Nephron (organoid): ENCODE measurements around the gene NRM.

Source experiments
- H3K27ac Mint-ChIP-seq, 3 experiments: 2 replicates each; pipeline ENCODE4 v1.8.0; 2020; ENCODE audit warnings: mixed read lengths in 3 of 3, mild to moderate bottlenecking in 2 of 3, moderate library complexity in 1 of 3
- H3K27me3 Mint-ChIP-seq: 2 replicates; pipeline ENCODE4 v1.8.0; 2021; ENCODE audit warnings: low read depth, mild to moderate bottlenecking, moderate library complexity, mixed read lengths
- H3K36me3 Mint-ChIP-seq: 2 replicates; pipeline ENCODE4 v1.8.0; 2020; ENCODE audit warnings: low read depth, mixed read lengths
- H3K4me1 Mint-ChIP-seq: 2 replicates; pipeline ENCODE4 v1.8.0; 2020; ENCODE audit warnings: mixed read lengths
- H3K4me3 Mint-ChIP-seq, 3 experiments: 2 replicates each; pipeline ENCODE4 v1.8.0; 2020; ENCODE audit warnings: mild to moderate bottlenecking in 3 of 3, mixed read lengths in 3 of 3, moderate library complexity in 2 of 3
- H3K9me3 Mint-ChIP-seq: 2 replicates; pipeline ENCODE4 v1.8.0; 2020; ENCODE audit warnings: mixed read lengths
- CTCF ChIP-seq, 3 experiments: fragments of 200-600 bp; sonication (generic); IDR thresholded peaks; one replicate each; pipeline ENCODE4 v1.5.0; 2021; ENCODE audit warnings: antibody characterized with exemption in 3 of 3; ENCODE audit not compliant: unreplicated experiment in 3 of 3

NRM gene

GRCh38 chr6:30703821-30704220 is 13.0 kb upstream of the NRM start:
- no peak overlapping the region for H3K4me3 Mint-ChIP-seq
- peaks cover 62% of the 10 kb centered on the region for H3K36me3 Mint-ChIP-seq
- H3K27ac Mint-ChIP-seq: no peak overlapping the region
- no peaks in the 10 kb centered on the region for H3K27me3 Mint-ChIP-seq
- no peaks in the 10 kb centered on the region for H3K9me3 Mint-ChIP-seq
- TF ChIP-seq CTCF (IDR thresholded peaks at IDR 0.05; ENCODE audit: unreplicated experiment in 3 of 3): no peak
- H3K4me1 Mint-ChIP-seq: no peaks in the 10 kb centered on the region

GRCh38 chr6:30703011-30703410 is 12.2 kb upstream of the NRM start:
- H3K4me1 Mint-ChIP-seq: no peaks in the 10 kb centered on the region
- no peak overlapping the region for H3K4me3 Mint-ChIP-seq
- H3K27ac Mint-ChIP-seq: no peak overlapping the region
- peaks cover 59% of the 10 kb centered on the region for H3K36me3 Mint-ChIP-seq
- TF ChIP-seq CTCF (IDR thresholded peaks at IDR 0.05; ENCODE audit: unreplicated experiment in 3 of 3): no peak
- no peaks in the 10 kb centered on the region for H3K9me3 Mint-ChIP-seq
- no peaks in the 10 kb centered on the region for H3K27me3 Mint-ChIP-seq

- peak overlapping the region in 1 of 3 experiments; percentile 87 for H3K27ac Mint-ChIP-seq
- no peaks in the 10 kb centered on the region for H3K27me3 Mint-ChIP-seq
- no peak for TF ChIP-seq CTCF (IDR thresholded peaks at IDR 0.05; ENCODE audit: unreplicated experiment in 3 of 3)
- H3K36me3 Mint-ChIP-seq: peaks cover 42% of the 10 kb centered on the region
- H3K9me3 Mint-ChIP-seq: no peaks in the 10 kb centered on the region
- H3K4me1 Mint-ChIP-seq: no peaks in the 10 kb centered on the region
- H3K4me3 Mint-ChIP-seq: no peak overlapping the region
Measured at GRCh38 chr6:30700340-30700739, 9.6 kb upstream of the NRM start.

GRCh38 chr6:30696432-30696831 is 5.6 kb upstream of the NRM start:
- Mint-ChIP-seq H3K27ac (no peak overlapping the region), H3K4me1 (peaks cover 7% of the 10 kb centered on the region), H3K36me3 (peaks cover 7% of the 10 kb centered on the region), H3K27me3 (no peaks in the 10 kb centered on the region), H3K4me3 (no peak overlapping the region), H3K9me3 (no peaks in the 10 kb centered on the region)
- no peak for TF ChIP-seq CTCF (IDR thresholded peaks at IDR 0.05; ENCODE audit: unreplicated experiment in 3 of 3)

- peaks cover 3% of the 10 kb centered on the region for H3K27me3 Mint-ChIP-seq
- peak overlapping the region; percentile 94 to 95 (median 95) for H3K27ac Mint-ChIP-seq
- no peaks in the 10 kb centered on the region for H3K9me3 Mint-ChIP-seq
- H3K4me3 Mint-ChIP-seq: peak overlapping the region; percentile 88 to 96 (median 90)
- H3K4me1 Mint-ChIP-seq: peaks cover 46% of the 10 kb centered on the region
- H3K36me3 Mint-ChIP-seq: no peaks in the 10 kb centered on the region
- TF ChIP-seq CTCF (IDR thresholded peaks at IDR 0.05; ENCODE audit: unreplicated experiment in 3 of 3): no peak
Measured at GRCh38 chr6:30691208-30691847, 544 bp upstream of the NRM start.

GRCh38 chr6:30689985-30690384 is 799 bp downstream of the NRM start:
- peak overlapping the region; percentile 93 to 96 (median 94) for H3K4me3 Mint-ChIP-seq
- TF ChIP-seq CTCF (IDR thresholded peaks at IDR 0.05; ENCODE audit: unreplicated experiment in 3 of 3): no peak
- H3K27ac Mint-ChIP-seq: peak overlapping the region; percentile 94 to 96 (median 95)
- H3K27me3 Mint-ChIP-seq: peaks cover 3% of the 10 kb centered on the region
- peaks cover 4% of the 10 kb centered on the region for H3K36me3 Mint-ChIP-seq
- no peaks in the 10 kb centered on the region for H3K9me3 Mint-ChIP-seq
- H3K4me1 Mint-ChIP-seq: peaks cover 58% of the 10 kb centered on the region
